HG02981 (cell line): ENCODE results near the gene ALOX5AP.

Experiments used
- ATAC-seq: cut with Tn5 transposase; IDR thresholded peaks from one replicate; pipeline ENCODE4 v1.9.1; 2021; ENCODE audit warnings: mild to moderate bottlenecking, moderate library complexity; ENCODE audit not compliant: unreplicated experiment

Gene ALOX5AP

DNA sequence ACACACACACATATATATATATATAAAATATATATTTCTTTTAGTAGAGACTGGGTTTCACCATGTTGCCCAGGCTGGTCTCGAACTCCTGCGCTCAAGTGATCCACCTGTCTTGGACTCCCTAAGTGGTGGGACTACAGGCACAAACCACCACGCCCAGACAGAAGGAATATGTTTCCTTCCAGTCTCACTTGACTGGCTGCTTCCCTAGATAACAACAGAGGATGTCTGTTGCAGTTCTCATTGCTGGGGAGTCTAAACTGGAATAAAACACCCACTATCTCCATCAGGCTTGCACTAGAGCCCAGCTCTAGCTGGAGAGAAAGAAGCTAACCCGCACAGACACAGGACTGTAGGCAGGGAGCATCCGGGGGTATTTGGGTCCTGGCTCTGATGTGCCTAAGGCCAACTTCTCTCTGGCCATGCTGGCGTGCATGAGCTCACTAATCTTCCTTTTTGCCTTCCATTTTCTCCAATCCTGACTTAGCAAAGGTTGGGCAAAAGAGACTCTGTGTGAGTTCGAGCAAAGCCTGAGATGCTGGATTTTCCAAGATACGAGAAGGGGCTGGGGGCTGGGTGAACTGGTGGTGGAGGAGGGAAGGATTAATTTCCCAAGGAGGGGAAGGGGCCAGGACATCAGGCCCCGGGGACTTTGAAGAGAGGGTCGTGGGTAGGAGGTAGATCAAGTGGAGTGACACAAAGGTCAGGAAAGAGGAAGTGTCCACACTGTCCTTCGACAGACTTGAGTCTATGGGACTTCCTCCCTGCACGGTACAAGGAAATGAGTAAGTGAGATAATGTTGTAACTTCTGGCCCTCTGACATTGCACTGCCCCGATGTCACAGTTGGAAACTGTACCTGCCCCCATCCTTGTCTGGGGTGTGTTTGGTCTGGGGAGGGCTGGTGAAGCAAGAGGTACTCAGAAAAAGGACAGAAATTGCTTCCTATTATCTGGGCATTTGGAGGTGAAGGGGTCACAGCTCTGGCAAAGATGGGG lies 22.5 kb upstream of the ALOX5AP start:
- ATAC-seq = no peak

DNA sequence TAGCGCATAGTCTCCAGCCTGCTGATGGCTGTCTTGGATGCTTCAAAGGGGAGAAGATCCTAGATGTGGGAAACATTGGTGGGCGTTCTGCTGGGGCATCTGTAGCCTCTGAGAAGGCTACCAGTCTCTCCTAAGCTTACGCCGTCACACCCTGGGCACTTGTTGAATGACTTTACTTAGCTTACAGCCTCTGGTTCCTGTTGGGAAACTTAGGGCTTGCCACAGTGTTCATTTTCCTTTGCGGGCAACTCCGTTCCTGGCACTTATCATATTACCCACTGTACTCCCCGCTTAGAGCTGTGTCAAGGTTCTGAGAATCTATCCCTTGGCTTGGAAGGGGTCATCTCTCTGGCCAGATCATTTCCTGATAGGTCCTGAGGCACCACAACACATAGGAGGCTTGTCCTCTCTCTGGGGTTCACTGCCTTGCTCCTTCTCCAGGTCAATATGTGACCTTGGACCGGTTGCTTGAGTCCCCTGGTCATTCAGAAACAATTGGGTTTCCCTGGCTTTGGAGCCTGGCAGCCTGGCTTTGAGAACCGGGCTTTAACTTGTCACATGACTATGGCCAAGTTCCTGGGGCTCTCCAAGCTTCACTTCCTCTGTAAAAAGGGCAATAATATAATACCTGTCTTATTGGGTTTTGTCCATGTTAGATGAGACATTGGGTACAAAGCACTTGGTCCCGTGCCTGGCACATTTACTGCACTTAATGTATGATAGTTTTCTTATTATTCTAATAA lies 20.5 kb upstream of the ALOX5AP start:
- no peak for ATAC-seq

DNA sequence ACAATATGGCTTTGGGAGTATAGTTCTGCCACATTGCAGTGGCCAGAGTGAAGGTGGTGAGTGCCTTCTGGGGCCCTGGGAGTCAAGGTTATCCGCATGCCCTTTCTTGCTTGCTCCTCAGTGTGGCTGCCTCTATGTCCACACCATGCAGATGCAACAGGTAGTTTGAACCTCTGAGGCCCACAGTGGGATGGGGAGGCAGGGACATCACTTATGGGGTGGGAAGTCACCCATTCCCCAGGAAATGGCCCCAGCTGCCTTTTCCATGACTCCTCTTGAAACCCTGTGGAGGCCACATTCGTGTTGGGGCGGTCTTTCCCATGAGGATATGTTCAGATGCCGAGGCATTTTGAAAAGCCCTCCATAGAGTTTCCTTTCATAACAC lies 20.0 kb upstream of the ALOX5AP start:
- no peak for ATAC-seq

GRCh38 chr13:30715837-30716236 lies 19.5 kb upstream of the ALOX5AP start:
- no peak for ATAC-seq

DNA sequence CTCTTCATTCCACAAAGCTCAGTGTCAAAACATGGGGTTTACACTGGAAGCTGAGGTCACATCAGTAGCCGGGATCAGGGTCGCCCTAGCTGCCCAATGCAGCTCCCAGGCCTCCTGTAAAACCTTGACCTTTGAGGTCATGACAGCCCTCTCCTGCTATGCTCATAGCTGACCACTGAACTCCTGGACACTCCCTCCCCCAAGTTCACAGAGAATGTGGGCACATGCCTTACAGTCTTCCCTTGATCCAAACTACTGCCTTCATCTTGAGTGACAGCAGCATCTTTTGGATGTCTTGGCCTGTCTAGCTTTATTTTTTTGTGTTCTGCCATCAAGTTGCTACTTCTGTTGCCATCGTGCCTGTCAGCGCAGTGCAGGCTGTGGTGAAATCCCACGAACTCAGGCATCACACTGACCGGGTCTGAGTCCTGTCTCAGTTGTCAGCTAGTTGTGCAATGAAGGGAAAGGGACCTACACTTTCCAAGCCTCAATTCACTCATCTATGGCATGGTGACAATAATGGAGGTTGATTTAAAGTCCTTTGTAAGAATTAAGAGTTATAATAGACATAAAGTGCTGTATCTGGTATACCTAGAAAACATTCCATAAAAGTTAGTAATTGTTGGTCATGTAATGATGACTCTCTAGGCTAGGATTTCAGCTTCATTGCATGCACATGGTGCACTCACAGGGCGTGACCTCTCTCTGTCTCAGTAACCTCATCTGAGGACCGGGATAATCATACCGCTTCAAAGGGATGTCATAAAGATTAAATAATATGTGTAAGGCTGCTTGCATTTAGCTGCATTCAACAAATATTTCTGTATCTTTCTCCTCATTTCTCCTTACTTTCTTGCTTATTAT lies 16.4 kb upstream of the ALOX5AP start:
- no peak for ATAC-seq

GRCh38 chr13:30719525-30719914 lies 15.8 kb upstream of the ALOX5AP start:
- no peak for ATAC-seq

- ATAC-seq = peak; percentile 77
These were observed 15.0 kb upstream of the ALOX5AP start for GRCh38 chr13:30720172-30720869.

GRCh38 chr13:30721936-30722335 lies 13.4 kb upstream of the ALOX5AP start:
- no peak for ATAC-seq

- ATAC-seq = no peak
These were observed 13.0 kb upstream of the ALOX5AP start for GRCh38 chr13:30722361-30722760.

DNA sequence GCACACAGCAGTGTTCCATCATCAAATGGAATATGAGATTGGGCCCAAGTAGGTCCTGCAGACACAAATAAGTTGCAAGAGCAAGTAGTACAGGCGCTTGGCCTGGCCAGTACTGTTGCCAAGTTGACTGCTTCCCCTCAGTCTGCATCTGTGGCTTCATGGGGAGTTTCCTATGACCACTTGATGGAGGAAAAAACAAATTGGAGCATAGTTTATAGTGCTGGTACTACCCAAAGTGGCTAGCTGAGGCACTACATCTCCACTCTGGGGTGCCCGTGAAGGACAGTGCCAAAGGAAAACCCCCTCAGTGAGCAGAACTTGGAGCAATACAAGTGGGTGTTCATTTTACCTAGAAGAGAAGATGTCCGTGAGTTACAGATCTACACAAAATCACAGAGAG lies 10.6 kb upstream of the ALOX5AP start:
- no peak for ATAC-seq

DNA sequence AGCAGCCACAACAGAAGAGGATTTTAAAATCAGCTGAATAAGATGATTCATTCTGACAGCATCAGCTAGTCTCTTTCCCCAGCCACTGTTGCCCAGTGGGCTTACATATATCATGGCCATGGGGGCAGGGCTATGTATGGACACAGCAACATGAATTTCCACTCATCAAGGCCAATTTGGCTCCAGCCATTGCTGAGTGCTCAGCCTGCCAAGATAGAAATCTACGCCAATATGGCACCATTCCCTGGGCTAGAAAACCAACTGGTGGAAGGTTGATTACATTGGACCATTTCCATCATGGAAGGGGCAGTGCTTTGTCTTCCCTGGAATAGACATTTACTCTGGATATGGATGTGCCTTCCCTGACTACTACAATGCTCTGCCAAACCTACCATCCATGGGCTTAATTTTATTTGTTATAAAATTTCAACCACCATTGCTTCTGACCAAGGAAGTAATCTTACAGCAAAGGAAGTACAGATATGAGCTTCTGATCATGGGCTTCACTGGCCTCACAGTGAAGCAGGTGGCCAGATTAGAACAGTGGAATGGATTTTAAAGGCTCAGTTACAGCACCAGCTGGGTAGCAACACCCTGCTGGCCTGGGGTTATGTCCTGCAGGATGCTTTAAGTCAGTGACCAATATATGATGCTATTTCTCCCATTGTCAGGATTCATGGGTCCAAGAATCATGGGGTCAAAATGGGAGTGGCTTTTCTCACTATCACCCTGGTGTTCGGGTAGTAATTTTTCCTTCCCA lies 9.8 kb upstream of the ALOX5AP start:
- ATAC-seq = no peak

DNA sequence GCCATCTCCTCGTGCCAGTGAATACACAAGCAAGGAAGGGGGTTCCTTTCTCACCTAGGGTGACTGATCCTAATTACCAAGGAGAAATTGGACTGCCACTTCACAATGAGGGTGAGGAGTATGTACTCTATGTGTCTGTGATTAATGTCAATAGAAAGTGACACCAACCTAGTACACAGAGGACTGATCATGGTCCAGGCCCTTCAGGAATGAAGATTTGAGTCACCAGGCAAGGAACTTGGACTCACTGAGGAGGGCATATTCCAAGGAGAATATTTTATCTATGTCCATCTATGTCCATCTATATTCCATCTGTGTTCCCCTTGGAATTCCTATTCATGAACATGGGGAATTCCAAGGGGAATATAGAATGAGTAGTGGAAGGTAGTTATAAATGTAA lies 9.2 kb upstream of the ALOX5AP start:
- no peak for ATAC-seq

DNA sequence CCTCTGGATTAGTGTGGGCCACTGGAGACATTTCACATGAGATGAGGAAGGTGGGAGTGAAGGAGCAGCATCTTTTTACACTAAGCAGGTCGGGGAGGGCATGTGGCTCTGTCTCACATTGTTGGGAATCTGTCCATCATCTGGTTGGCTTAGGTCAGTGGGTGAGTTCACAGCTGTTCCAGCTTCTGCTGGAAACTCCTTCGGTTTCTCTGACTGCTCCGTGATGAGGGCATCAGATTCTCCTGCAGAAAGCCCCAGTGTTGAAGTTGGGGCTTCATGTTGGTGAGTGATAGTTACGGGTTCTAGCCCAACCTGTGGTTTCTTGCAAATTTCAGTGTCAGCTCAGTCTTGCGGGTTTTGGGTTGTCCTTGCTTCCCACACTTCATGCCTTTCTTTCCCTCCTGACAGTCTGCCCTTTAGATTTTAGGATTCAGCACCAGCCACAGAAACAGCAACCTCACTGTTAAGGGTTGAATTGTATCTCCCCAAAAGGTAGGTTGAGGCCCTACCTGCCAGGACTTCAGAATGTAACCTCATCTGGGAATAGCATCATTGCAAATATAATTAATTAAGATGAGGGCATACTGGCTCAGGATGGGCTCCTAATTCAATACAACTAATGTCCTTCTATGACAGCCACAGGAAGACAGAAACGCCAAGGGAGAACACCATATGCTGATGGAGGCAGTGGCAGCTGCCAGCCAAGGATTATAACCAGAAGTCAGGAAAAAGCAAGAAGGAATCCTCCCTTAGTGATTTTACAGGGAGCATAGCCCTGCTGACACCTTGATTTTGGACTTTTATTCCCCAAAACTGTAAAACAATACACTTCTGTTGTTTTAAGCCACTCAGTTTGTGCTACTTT lies 7.6 kb upstream of the ALOX5AP start:
- ATAC-seq = no peak

DNA sequence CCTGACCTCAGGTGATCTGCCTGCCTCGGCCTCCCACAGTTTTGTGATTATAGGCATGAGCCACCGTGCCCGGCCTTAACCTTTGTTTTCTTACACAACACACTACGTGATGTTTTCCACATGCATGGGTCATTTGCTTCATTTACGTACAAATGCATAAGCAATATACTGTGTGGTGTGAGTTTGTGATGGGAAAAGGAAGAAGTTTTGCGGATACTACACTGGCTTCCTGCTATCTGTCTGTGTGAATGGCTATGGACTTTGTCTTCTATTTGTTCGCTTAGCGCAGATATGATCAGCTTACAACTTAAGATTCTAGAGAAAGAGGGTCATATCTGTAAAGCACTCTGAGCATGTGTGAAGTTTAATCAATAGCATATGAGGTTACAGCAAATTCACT lies 5.5 kb upstream of the ALOX5AP start:
- ATAC-seq = no peak

DNA sequence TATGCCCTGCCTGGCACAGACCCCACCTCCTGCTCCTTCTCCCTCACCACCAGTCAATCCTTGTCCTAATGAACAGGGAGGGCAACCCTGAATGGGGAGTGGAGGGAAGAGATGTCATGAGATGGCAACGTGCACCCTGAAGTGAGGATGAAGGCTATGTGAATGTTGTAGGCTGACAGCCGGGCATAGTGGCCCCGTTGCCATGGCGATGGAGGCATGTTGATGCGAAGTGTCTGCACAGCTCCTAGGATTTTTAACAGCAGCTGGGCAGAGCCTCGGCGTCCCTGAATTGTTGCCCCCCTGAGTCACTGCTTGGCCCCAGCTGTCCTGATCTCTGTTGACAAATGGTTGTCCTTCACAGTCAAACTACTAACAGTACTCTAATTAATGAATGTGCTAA lies 4.8 kb upstream of the ALOX5AP start:
- no peak for ATAC-seq

- ATAC-seq = no peak
These were observed 3.8 kb upstream of the ALOX5AP start for GRCh38 chr13:30731361-30732045.

- no peak for ATAC-seq
These were observed 3.3 kb upstream of the ALOX5AP start for GRCh38 chr13:30732046-30732390.

GRCh38 chr13:30734439-30734838 lies 904 bp upstream of the ALOX5AP start:
- ATAC-seq = no peak

DNA sequence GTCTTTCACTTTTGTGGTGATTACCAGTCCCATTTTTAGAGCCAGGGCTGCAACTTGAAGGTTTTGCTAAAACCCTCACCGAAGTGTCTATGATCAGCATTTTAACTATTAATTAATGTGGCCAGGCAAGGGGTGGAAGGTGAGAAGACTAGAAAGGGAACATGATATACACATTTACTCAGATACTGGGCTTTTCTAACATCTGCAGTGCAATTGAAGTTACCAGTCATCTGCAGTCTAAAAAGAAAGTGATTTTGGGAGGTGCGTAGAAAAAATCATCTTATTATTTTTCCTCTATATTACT lies 481 bp downstream of the ALOX5AP start:
- ATAC-seq = no peak
